CD4-positive, alpha-beta T cell treated with Interferon gamma for 1 hour (primary cell): ENCODE results near the gene KRT36.

Experiments used
- DNase-seq: peaks from one replicate; pipeline ENCODE4 v3.0.0-alpha.2; 2020

Gene KRT36

DNA sequence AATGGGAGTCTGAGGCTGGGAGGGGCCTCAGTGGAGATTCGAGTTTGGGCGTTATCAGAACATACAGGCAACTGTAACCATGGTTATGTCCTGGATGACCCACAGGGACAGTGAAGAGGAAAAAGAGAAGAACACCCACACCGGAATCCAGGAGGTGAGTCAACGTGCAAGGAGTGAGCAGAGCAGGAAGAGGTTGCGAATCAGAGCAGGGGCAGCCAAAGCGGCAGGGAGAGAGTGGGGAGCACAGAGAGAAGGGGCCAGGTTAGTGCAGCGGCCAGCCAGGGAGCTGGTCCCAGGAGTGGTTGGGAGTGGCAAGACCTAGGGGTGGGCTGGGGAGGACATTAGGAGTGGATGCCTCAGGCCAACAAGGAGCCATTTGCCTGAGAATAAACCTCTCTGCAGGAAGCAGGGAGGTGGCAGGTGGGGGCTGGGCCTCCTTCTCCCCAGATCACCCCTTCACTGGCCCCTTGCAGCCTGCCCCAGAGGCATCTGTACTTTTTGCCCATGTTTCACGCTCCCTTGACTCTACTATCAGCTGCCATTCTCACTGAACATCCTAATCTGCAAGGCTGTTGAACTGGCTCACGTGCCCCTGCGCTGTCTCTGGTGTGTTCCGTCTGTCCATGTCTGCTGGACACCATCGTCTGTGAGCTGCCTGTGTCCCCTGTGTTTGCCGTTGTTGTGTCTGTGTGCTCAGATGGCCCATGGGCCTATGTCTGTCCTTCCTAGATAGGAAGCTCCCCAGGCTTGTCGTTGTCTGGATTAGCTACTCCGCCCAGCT lies 10.6 kb upstream of the KRT36 start:
- peak; percentile 8 for DNase-seq

GRCh38 chr17:41499714-41500113 lies 10.0 kb upstream of the KRT36 start:
- DNase-seq, result no peak

DNA sequence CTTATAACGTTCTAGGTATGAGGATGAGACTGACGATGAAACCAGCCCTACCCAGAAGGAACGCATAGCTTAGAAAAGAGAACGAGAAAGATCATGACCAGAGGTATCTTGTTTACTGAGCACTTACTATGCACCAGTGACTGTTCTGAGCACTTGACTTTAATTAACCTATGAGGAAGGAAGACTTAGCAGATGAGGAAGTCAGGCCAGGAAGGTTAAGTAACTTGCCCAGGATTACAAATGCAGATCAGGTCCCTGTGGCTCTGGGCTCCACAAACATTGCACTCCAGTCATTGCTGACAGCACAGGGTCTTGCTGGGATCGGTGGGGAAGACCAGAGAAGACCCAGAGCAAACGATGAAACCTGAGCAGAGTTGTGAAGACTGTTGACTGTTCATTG lies 8.6 kb upstream of the KRT36 start:
- DNase-seq, result peak; percentile 26

DNA sequence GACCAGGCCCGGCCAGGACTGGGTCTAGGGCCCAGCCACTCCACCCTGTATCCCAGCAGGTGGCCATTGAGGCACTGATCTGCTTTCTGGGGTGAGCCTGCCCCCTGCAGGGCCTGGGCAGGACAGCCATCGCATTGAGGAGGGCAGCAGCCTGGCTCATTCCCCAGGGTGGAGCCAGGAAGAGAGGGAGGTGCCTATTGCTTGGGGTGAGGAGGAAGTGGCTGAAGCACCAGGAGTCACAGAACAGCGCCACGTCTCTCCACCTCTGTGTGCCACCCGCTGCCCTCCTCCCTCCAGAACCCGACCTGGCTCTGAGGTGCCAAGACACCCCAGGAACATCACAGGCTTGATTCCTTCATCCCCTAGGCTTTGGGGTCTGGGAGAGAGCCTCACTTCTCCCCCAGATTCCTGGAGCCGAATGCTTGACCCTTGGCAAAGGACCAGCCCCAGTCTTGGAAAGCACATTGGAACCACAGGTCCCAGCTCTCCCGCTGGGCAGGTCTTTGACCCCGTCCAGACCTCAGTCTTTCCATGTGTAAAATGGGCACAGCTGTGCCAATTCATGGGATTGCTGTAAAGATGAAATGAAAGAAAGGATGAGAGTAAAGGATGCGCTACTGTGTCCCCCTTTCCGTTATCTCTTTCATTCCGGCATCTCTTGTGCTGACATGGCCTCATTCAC lies 7.2 kb upstream of the KRT36 start:
- DNase-seq, result peak; percentile 77

DNA sequence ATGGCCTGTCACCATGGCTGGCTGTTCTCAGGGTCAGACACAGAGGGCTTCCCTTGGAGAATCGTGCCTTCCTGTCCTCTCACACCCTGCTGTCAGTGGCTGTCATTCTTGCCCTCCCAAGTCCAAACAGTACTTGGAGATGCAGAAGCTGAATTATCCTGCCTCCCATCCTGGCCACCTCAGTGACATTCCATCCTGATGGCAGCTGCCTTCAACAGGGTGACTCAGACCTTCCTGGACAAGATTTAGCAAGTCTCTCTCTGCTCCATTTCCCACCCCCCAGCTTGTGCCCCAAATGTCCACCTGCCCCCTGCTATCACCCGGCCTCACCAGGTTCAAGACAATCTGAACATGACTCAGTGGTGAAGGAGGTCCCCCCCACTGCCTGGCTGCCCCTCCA lies 4.8 kb upstream of the KRT36 start:
- no peak for DNase-seq

DNA sequence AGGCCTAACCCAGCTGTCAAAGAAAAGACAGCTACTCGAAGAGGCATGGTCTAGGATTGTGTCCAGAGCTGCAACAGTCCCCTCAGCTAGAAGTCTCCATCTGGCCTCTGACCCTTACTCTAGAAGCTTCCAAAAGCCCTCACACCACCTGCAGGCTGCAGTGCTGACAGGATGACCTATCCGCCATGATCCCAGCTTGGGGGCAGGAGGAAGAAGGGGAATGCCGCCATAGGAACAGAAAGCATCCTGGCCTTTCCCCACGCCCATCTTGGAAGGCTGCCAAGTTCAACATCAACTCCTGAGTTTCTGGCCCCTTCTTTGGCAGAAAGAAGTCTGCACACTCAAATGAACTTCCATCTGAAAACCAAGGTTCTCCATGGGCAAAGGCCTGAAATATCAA lies 3.1 kb upstream of the KRT36 start:
- DNase-seq, result no peak

DNA sequence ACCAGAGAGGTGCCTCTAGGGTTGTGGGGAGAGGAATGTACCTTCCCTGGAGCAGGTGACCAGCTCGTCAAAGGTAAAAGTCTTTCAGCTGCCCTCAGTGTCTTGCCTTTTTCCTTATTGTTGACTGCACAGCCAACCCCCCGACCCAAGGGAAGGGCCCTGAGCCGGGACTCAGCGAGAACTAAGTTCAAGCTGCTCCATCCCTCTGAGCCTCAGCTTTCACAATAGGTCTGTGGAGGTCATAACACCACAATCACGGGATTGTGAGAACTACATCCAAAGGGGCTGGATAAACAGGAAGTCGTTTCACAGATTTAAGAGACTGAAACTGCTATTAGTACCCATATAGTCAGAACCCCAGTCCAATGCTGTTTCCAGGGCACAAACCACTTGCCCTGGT lies 2.6 kb upstream of the KRT36 start:
- no peak for DNase-seq

GRCh38 chr17:41491476-41491875 lies 1.8 kb upstream of the KRT36 start:
- DNase-seq, result no peak

- no peak for DNase-seq
Measured at GRCh38 chr17:41490000-41490990, 585 bp upstream of the KRT36 start.

GRCh38 chr17:41486809-41487530 lies 2.7 kb downstream of the KRT36 start:
- peak; percentile 15 for DNase-seq

DNA sequence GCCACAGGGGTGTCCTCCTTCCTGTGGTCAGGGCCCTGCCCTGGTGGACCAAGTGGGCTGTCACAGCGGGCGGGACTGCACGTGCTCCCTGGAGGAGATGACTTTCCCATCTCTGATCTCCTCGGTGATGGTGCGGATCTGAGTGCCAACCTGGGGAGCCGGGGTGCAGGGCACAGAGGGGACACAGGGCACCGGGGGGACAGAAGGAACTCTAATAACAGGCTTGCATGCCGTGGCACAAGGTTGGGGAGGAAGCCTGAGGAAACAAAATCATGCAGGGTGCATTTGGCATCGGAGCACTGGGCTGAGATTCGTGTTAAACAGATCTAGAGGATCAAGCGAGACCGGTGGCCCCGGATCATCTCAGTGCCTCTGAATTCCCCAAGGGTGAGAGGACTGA lies 3.4 kb downstream of the KRT36 start:
- DNase-seq, result no peak

GRCh38 chr17:41484920-41485904 lies 4.5 kb downstream of the KRT36 start:
- no peak for DNase-seq

- DNase-seq, result no peak
Measured at GRCh38 chr17:41483991-41484826, 5.5 kb downstream of the KRT36 start.

DNA sequence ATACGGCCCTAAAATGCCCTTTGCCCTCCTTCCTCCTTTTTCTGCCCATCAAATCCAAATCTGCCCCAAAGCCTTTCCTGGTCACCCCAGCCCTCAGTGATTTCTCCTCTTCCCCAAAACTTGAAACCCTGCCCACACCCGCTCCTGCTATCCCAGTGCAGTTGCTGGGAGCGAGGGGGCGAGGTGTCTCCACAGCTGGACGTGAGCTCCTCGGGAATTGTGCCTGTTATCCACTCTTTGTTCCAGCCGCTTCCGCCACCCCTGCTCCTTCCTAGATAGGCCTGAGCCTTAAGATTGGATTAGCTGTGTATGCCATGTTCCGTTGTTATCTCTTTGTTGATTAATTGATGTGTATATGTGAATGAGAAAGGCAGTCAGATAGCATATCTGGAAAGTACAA lies 6.2 kb downstream of the KRT36 start:
- DNase-seq, result no peak

DNA sequence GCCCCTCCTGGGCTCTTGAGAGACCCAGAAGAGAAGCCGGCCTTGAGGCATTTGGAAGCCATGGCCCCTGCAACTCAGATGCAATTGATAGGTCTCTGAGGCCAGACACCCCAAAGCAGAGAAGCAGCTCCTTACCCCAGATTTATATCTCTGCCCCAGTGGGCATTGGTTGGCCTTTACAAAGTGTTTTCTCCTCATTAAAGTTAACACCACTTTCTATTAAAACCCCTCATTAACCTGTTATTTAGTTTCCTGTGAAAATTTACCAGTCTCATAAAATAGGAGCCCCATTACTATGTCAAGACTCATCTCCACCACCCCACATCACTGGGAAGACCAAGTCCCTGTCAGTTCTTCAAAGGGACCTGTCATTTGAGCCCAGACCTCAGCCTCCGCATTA lies 8.7 kb downstream of the KRT36 start, which contains the start of gene KRT35:
Gene KRT35, minus strand, starts transcription at position 116 of the 400 bp plus-strand sequence. Its CDS starts 54 bp downstream, at position 62.
- no peak for DNase-seq

DNA sequence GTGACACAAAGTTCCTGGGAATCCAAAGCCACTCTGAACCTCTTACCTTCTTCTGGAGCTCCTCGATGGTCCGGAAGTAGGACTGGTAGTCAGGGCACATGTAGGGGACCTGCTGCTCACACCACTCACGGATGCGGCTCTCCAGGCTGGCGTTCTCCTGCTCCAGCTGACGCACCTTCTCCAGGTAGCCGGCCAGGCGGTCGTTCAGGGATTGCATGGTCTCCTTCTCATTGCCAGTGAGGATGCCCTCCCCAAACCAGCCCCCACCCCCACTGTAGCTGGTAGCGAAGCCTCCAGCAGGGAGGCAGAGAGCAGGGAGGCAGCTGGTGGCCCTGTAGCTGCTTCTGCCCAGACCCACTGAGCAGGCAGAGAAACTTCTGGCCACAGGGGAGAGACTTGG lies 9.1 kb downstream of the KRT36 start:
- no peak for DNase-seq

- no peak for DNase-seq
Measured at GRCh38 chr17:41480136-41480535, 9.6 kb downstream of the KRT36 start.

DNA sequence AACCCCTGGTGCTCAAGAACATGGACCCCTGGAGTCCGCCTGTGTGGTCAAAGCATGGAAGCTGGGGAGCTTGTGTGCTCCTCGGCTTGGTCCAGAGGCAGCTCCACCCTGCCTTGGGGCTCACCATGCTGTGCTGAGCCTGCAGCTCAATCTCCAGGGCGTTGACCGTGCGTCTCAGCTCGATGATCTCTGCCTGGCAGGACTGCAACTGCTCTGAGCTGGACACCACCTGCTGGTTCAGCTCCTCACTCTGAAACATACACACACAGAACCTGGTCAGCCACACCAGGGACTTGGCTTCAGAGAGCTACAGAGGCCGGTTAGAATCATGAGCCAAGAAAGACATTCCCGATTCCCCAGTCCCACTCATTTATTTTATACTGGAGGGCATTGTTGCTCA lies 11.5 kb downstream of the KRT36 start:
- no peak for DNase-seq

DNA sequence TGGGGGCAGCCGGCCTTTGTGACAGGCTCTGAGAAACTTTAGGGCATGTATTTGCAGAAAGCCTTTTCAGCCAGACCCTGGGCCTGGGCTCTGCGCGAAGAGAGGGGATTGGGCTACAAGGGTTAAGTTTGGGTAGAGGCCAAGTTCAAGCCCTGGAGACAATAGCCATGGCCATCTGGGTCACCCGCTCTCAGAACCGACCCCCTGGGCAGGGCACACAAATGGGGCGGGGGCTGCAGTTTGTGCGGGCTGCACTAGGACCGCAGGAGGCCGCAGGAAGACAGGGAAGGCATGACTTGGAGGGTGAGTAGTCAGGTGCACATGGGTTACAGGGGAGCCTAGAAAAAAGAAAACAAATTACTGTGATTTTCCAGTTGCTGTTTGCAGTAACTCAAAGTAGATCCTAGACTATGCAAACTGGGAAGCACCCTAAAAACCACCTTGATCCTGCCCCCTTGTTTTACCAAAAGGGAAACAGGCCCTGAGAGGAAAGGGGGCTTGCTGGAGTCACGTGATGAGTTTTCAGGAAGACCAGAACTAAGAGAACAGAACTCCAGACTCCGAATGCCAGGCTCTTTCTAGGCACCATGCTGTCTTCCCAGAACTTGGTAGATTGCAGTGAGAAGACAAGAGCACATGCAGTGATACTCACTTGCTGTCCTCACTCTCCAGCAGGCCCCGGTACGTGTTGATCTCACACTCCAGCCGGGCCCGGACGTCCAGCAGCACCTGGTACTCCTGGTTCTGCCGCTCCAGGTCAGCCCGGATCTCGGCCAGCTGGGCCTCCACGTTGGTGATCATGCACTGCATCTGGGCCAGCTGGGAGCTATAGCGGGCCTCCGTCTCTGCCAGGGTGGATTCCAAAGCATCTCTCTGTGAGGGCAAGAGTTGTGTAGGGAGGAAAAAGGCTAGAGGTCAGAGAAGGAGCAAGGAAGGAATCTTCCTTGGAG lies 12.6 kb downstream of the KRT36 start:
- no peak for DNase-seq
